Activated gamma-delta T cell treated with Interleukin-2 at 50 U/mL for 16 hours (primary cell): Measurements from ENCODE around the gene SIK3.

ENCODE experiments used
- DNase-seq: peaks from one replicate; pipeline ENCODE4 v3.0.0-alpha.2; 2020

SIK3 gene

DNA sequence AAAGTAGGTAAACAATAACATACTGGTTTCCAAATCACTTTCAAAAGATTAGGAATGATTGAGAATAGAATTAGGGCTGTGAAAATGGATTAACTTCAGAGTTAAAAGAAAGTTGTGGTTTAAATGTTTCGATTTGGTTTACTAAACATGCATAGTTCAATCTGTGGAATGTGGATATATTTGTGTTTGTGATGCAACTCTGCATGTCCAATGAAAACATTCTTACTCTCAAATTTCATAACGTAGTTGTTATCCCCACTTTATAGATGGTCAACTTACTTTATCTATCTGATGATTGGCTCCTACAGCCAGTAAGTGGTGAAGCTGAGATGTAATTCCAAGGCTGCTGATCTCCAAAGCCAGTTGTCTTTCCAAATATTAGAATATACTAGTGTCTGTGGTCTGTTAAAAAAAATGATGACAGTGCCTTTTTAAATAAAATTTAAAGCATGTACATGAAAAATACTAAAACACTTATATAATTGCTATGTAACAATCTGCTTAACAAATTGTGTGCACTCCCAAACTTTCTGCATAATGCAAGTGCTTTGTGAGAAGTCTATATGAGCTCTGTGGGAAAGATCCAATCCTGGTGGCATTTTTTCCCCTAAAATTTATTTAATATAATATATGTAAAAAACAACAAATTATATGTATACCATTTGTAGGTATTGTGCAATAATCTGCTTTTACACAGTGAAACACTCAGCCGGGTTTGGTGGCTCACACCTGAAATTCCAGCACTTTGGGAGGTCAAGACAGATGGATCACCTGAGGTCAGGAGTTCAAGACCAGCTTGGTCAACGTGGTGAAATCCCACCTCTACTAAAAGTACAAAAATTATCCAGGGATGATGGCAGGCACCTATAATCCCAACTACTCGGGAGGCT lies 9.7 kb upstream of the SIK3 start:
- no peak for DNase-seq

DNA sequence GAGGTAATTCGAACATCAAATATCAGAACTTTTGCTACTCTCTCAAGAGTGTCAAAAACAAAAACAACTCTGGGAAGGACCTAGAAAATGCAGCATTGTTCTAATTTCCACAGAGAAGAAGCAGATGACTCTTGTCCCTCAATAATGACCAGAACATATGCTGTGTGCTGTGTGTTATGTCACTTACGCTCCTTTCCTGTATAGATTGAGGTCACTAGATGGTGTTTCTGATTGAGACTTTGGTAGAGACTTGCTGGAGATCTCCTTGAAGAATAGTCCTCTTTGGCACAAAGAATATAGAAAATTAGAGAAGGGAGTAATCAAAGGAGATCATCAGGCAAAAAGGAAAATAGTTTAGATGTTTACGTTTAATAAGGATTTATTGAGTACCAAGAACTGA lies 2.3 kb upstream of the SIK3 start:
- no peak for DNase-seq

DNA sequence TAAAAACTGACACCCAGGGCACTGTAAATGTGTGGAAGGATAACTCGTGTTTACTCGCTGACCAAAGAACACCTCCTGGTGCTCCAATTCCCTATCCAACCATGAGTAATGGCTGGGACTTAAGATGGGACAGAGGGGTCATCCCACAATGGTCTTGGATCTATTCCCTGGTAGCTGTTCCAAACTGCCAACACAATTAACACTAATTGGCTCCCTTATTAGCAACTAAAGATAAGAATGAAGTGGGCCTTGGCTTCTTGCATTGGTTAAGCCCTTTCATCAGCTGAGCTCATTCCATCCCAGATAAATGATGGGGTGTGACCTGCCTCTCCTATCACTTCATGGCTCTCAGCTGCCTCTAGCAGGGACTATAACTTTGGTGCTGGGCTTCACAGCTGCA lies 1.5 kb upstream of the SIK3 start:
- no peak for DNase-seq

DNA sequence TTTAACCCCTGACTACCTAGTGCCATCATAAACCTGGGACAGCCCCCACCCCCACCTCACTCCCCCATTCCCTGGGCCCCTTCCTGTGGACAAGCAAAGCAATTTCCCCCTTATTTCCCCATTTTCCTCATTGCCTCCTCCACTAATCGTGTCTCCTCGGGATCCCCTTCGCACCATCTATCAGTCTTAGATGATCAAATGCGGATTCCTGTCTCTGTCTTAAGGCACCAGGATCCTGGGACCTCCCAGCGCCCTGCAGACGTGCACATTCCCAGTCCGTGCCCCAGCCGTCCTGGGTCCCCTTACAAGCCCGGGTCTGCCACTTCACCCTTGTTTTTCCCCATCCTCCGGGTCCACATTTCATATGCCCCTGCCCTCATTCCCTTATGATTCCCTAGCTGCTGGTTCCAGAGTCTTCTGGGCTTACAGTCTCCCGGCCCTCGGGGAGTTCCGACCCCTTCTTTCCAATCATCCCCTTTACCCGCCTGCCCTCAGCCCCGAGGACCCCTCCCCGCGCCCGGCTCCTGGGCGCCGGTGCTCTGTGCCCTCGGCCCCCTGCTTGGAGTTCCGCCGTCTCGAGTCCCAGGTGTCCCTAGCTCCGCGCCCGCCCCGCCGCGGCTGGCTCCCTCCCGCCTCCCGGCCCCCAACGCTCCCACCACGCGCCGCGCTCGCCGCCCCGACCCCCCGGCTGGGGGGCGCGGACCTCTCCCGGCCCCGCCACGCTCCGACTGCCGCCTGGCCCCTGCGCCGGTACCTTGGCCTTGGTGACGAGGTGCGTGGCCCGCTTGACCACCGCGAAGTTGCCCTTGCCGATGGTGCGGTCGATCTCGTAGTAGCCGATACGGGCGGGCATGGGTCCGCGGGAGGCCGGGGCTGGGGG lies 599 bp downstream of the SIK3 start:
- DNase-seq: peak; percentile 17

DNA sequence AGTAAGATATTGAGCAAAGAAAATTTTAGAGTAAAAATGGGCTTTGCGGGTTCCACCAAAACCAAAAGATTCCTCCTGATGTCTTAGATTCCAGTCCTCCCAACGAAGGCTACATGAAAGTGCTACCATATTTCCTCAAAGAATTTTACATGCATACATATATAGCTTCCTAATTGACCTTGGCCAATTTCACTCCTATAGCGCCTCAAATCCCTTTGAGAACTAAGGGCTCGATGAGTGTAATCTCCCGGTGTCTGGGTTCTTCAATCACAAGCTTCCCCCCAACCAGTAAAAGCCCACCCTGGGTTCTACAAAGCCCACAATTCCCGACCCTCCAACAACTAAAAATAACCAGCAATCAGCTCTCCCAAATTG lies 1.2 kb downstream of the SIK3 start:
- DNase-seq: no peak

DNA sequence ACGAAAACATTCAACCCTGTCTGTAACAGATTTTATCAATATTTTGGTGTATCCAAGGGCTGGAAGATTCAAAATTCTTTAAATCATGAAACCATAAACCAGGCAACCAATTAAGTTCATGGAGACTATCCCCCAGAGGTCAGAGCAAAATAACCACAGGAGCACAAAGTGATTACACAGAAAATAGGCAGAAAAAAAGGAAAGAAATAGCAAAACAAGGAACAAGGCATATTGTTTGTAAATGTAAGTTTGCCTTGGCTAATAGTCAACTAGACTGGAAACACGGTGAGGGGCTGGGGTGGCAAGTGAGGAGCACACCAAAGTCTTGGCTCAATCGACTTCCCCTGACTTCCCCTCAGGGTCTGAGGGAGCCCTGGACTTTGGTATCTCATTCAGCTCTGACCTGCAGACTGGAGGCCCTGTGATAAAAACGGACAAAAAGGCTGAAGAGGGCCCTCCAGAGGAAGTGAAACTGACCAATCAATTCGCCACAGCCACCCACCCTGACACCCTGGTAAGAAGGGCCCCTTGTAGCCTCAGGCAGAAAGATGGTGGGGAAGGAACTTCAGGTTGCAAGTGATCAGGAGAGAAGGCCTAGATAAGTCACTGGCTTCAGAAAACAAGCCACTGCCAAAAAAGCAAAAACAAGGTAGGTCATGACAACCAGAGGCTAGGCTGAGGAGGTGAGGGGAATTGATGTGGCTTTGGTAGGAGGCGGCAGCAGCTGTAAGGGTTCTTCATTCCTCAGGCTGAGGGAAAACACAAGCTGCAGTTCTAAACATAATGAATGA lies 1.8 kb downstream of the SIK3 start:
- peak; percentile 48 for DNase-seq

DNA sequence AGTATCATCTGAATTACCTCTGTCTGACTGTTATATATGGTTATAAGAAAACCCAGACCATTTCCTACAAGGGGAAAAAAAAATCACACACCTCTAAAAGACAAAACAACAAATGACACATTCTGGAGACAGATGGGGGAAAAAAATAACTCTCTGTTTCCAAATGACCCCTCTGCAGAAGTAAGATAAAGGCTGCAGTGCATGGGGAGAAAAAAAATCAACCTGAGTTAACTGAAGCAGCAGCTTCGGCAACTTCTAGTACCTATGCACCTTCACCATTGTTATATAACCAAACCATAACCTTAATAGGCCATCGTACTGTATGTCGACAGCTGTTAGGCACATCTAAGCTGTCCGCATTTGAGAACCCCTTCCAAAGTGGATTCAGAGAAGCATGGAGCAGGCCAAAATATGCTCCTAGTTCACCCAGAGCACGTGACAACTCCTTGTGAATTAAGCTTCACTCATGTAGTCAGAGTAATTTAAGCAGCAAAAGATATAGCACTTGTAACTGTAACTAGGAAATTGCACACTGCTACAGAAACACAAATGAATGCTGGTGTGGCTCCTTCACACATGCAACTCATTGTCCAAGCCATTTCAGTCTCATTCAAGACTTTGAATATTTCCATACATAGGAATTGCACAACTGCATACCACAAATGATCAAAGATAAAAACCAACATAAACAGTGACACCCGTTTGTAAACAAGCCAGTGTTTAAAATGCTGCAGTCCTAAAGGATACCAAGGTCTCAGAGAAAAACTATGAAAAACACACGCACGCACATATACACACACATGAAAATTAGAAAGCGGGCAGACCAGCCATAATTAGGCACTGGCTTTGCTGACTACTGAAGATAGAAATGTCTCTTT lies 2.7 kb downstream of the SIK3 start:
- no peak for DNase-seq

DNA sequence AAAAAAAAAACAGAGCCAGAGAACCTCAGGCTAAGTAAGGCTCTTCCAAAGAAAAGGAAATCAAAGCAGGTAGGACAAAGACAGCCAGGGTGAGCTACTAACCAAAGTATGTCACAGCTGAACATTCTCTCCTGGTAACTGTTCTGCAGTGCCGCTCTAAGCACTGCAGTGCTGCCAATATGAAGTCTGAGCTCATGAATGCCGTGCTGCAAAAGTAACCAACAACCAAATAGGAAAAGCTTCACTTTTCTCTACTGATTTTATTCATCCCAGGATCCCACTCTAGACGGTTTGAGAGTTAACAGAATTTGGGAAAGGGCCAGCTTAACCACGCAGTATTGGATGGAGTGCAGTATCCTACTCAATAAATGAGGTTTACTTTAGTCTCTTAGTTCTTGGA lies 3.5 kb downstream of the SIK3 start:
- DNase-seq: no peak

DNA sequence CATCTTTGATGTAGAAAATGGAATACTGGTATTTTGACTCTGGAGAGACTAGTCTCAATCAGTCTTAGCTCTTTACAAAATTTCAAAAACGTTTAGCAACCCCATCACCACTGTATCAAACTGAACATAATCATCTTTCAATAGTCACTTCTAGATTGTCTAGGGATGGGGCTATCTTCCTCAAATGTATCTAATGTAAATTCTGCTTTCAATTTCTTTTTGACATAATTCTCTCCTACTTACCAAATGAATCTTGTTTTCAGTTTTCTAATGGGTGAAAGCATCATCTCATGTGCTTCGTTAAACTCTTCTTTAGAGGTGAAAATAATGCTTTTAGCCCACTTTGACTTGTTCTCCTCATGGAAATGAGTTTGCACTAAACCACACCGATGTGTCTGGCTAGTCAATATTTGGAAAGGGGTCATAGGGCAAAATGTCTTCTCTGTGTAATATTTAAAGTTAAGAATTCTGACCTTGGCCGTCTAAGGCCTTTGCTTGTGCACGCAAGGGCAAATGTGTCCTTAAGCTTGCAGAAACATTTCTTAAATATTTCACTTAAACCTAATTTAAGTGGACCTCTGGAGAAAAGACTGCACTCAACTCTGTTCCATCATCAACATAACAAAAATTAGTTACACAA lies 5.2 kb downstream of the SIK3 start:
- DNase-seq: no peak

DNA sequence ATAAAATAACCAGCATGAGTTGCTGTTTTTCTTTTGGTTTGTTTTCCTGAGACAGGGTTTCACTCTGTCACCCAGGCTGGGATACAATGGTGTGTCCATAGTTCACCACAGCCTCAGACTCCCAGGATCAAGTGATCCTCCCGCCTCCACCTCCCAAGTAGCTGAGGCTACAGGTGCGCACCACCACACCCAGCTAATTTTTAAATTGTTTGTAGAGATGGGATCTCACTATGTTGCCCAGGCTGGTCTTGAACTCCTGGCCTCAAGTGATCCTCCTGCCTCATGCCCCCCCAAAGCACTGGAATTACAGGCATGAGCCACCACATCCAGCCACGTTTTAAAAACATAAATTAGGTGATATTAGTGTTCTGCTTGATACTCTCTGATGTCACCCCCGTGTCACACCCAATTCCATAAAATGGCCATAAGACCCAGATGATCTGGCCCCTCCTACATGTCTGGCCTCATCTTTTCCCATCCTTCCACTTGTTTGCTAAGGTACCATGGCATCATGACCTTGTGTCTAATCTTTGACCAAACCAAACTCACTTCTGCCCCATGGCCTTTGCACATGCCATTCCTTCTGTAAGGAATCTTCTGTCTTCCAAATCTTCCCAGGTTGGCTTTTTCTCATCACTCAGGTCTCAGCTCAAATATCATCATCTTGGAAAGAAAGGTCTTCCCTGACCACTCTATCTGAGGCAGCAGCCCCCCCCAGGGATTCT lies 6.3 kb downstream of the SIK3 start:
- no peak for DNase-seq

DNA sequence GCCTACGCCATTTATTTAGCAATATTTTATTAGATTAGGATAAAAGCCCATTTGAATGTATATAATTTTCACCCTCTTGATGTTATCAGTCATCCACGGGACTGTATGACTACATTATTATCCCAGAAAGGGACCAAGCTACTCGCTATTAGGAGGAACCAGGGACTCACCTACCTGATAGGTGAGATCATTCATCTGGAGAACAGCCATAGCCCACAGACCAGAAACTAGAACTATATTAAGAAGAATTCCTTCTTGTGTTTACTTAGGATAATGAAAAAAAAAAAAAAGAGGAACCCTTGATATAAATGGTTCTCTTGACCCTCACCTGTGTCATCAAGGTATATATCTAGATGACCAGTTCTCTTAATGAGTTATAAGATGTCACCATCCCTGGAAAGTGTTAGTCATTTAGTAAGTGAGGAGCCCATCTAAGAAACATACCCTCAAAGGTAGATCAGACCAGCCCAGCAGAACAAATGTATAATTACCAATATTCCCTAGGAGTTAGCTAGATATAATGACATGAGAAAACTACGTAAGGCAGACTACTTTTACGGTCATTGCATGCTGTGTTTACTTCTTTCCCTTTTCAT lies 8.0 kb downstream of the SIK3 start:
- no peak for DNase-seq

DNA sequence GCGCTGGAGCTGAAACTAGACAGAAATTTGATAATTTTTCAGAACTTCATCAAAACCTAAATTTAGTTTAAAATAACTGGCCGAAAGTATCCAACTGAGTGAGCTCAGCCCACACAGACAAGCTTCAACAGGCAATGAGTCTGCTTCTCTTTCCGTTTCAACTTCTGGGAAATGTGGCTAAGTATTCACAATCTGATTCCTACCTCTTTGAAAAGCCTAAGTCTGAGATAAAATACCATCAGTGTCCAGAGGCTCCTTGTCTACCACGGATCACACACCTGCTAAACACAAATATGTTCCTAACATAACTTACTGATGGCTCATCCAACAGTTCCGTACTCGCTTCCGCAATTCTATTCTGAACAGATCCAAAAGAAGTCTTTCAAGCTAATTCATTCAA lies 8.5 kb downstream of the SIK3 start:
- DNase-seq: no peak

DNA sequence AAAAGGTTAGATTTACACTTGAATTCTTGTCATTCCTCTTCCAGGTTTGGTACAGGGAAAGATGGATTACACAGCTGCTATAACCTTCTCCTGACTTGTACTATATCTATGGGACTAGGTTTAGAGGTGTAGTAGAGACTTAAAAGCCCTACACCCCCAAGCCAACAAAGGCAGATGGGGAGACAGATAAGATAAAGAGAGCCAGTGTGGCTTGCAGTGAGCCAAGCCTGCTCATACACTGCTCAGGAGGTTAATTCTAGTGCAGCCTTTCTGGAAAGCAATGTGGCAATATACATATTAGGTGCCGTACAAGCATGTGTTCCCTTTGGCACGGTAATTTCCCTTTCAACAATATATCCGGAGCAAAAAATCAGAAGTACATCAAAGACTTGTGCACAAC lies 10.8 kb downstream of the SIK3 start:
- no peak for DNase-seq

DNA sequence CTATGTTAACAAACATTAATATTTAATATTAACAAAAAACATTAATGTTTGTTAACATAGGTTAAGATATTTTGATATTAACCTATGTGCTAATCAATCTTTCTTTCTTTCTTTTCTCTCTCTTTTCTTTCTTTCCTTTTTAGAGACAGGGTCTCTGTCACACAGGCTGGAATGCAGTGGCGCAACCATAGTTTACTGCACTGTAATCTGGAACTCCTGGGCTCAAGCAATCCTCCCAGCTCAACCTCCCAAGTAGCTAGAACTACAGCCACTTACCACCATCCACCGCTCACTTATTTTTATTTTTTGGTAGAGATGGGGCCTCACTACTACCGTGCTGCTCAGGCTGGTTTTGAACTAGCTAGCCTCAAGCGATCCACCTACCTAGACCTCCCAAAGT lies 13.2 kb downstream of the SIK3 start:
- no peak for DNase-seq

DNA sequence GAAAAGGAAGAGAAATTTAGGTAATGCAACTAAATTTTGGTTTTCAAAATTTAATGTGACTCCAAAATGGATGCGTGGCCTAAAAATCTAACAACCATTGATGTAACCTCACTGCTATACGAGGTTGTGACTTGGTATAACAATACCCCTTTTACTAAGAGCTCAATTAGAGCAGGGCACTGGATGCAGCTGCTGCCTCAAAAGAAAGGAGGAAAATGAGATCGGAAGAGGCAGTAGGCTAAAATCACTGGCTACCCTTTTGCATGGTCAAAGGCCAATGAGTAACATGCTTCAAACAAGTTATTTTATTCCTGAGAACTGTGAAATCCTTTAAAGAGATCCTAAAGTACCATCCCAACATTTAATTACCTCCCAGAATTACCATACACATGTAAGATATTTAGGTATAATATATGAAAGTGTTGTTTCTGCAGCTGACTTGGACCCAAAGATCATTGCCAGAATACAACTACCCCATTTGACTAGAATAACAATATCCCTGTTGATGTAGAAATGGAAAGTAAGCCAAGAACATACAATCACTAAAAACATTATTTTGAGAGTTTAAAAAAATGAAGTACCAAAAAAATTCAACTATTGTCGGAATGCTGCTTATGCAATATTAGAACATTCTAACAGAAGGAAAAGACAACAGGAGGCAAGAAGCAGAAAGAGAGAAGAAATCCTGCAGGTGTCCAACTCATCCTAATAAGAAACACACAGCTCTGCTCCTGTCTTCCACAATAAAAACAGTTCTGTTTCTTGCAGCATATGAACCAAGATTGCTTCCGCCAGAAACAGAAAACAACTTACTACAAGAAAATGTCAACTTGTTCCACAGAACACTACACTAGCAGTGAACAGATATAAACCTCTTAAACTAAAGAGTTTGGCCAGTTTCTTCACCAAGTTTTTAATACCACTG lies 15.0 kb downstream of the SIK3 start:
- DNase-seq: no peak

DNA sequence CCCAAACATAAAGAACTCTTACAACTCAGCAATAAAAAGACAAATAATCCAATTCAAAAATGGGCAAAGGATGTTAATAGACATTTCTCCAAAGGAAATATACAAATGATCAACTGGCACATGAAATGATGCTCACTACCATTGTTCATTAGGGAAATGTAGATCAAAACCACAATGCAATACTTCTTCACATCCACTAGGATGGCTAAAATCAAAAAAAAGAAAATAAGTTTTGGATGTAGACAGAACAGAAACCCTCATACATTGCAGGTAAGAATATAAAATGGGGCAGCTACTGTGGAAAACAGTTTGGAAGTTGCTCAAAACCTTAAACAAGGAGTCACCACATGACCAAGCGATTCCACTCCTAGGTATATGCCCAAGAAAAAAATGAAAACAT lies 16.3 kb downstream of the SIK3 start:
- no peak for DNase-seq

DNA sequence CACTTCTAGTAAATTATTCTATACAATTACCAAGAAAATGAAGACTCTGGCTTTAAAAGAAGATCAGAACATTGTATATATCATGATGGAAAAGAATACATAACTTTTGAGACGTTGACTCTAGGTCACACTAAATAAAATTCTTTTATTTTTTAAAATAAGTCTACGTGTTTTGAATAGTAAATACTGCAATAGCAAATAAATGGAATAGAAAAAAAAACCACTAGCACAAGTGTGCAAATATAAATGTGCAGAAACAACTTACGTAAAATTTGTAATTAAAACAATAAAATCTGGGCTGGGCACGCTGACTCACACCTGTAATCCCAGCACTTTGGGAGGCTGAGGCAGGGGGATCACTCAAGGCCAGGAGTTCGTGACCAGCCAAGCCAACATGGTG lies 17.9 kb downstream of the SIK3 start:
- no peak for DNase-seq

DNA sequence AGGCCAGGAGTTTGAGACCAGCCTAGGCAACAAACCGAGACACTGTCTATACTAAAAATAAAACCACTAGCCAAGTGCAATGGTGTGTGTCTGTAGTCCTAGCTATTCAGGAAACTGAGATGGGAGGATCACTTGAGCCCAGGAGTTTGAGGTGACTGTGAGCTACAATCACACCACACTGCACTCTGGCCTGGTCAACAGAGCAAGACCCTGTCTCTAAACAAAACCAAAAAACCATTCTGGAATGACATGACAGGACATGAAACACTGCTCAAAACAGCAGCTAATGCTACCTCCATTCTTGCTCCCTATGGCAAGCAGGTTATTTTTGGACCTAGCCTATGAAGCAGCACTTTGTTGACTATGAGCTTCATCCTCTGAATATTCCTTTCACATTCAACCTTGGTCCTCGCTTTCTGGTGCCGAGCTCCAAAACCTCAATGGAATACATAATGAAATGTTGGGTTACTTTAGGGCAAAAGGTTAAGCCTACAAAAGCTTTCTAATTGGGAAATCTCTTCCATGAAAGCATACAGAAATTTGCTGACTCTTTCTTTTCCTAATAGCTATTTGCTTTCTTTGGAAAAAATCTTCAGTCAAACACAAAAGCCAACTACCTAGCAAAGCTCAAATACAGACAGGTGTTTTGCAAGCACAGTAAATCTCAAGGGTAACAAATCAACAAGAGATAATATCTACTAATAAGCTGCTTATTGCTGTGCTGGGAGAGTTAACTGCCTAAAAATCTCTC lies 21.1 kb downstream of the SIK3 start:
- DNase-seq: no peak

DNA sequence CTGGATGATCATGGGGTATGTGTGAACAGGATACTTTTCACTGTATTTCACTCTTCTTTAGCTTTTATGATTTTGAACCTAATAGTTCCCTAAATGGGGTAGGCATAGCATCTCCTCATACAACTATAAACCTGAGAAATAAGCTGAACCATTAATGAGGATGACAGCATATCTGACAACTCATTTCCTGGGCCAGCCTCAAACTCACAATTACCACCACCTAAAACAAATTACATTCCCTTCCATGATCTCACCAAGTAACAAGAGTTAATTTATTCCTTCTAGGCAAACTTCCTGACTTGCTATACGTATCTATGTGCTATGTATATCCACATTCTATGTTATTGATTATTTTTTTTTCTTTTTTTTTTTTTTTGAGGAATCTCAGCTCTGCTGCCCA lies 23.0 kb downstream of the SIK3 start:
- DNase-seq: no peak
